Upper lobe of left lung (tissue), 4 donors: ENCODE data around the gene PCDHGA4.

Experiments
- POLR2AphosphoS5 ChIP-seq, 2 donors: sonication (generic); formaldehyde crosslinking; IDR thresholded peaks; one replicate each; pipeline ENCODE4 v1.5.1; 2017; ENCODE audit warnings: antibody characterized with exemption in 2 of 2
- TF ChIP-seq, protein P1 (sequence below), 6 experiments: fragments of 450-650 bp in 4 of 6; fragments of 200-600 bp in 2 of 6; sonication (generic) in 2 of 6; IDR thresholded peaks; one replicate each; pipeline ENCODE4 v1.5.1; 2016 to 2019; ENCODE audit warnings: antibody characterized with exemption in 6 of 6

DNA sequence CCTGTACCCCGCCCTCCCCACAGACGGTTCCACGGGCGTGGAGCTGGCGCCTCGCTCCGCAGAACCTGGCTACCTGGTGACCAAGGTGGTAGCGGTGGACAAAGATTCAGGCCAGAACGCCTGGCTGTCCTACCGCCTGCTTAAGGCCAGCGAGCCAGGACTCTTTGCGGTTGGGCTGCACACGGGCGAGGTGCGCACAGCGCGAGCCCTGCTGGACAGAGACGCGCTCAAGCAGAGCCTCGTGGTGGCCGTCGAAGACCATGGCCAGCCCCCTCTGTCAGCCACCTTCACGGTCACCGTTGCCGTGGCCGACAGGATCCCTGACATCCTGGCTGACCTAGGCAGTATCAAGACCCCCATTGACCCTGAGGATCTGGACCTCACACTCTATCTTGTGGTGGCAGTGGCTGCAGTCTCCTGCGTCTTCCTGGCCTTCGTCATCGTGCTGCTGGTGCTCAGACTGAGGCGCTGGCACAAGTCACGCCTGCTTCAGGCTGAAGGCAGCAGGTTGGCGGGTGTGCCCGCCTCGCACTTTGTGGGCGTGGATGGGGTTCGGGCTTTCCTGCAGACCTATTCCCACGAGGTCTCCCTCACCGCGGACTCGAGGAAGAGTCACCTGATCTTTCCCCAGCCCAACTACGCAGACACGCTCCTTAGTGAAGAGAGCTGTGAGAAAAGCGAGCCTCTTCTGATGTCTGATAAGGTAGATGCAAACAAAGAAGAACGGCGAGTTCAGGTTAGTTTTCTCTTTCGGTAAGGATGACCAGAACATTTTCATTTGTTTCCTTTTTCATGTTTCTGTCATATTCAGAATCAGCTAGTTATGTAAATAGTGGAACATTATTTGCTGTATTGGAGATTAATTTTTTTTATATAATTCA is 11.4 kb downstream of the PCDHGA4 start:
- TF ChIP-seq, protein P1, sequence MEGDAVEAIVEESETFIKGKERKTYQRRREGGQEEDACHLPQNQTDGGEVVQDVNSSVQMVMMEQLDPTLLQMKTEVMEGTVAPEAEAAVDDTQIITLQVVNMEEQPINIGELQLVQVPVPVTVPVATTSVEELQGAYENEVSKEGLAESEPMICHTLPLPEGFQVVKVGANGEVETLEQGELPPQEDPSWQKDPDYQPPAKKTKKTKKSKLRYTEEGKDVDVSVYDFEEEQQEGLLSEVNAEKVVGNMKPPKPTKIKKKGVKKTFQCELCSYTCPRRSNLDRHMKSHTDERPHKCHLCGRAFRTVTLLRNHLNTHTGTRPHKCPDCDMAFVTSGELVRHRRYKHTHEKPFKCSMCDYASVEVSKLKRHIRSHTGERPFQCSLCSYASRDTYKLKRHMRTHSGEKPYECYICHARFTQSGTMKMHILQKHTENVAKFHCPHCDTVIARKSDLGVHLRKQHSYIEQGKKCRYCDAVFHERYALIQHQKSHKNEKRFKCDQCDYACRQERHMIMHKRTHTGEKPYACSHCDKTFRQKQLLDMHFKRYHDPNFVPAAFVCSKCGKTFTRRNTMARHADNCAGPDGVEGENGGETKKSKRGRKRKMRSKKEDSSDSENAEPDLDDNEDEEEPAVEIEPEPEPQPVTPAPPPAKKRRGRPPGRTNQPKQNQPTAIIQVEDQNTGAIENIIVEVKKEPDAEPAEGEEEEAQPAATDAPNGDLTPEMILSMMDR (IDR thresholded peaks at IDR 0.05), result no peak
- TF ChIP-seq POLR2AphosphoS5 (IDR thresholded peaks at IDR 0.05), result no peak
